Uterus (tissue), 2 donors: ENCODE data around the gene ANKRD13C.

ENCODE experiments used
- POLR2A ChIP-seq, 2 donors: fragments of 450-650 bp; IDR thresholded peaks; one replicate each; pipeline ENCODE4 v1.6.1; 2016; ENCODE audit warnings: antibody characterized with exemption in 2 of 2, mild to moderate bottlenecking in 1 of 2, moderate library complexity in 1 of 2
- TF ChIP-seq, protein P1 (sequence below), 4 experiments: fragments of 200-600 bp in 2 of 4; fragments of 450-650 bp in 2 of 4; sonication (generic) in 2 of 4; IDR thresholded peaks; one replicate each; pipeline ENCODE4 v1.5.1; 2016 to 2019; ENCODE audit warnings: antibody characterized with exemption in 4 of 4, mild to moderate bottlenecking in 2 of 4, moderate library complexity in 1 of 4

- no peak for TF ChIP-seq POLR2A (IDR thresholded peaks at IDR 0.05)
- TF ChIP-seq, protein P1, sequence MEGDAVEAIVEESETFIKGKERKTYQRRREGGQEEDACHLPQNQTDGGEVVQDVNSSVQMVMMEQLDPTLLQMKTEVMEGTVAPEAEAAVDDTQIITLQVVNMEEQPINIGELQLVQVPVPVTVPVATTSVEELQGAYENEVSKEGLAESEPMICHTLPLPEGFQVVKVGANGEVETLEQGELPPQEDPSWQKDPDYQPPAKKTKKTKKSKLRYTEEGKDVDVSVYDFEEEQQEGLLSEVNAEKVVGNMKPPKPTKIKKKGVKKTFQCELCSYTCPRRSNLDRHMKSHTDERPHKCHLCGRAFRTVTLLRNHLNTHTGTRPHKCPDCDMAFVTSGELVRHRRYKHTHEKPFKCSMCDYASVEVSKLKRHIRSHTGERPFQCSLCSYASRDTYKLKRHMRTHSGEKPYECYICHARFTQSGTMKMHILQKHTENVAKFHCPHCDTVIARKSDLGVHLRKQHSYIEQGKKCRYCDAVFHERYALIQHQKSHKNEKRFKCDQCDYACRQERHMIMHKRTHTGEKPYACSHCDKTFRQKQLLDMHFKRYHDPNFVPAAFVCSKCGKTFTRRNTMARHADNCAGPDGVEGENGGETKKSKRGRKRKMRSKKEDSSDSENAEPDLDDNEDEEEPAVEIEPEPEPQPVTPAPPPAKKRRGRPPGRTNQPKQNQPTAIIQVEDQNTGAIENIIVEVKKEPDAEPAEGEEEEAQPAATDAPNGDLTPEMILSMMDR (IDR thresholded peaks at IDR 0.05): no peak
Observed at GRCh38 chr1:70228670-70229069, 125.9 kb downstream of the ANKRD13C start.
